HG03457 (cell line): ENCODE measurements around the gene MYOM3.

ENCODE experiments used
- ATAC-seq: cut with Tn5 transposase; IDR thresholded peaks from one replicate; pipeline ENCODE4 v1.9.1; 2021; ENCODE audit warnings: moderate number of reproducible peaks; ENCODE audit not compliant: unreplicated experiment

The MYOM3 gene

GRCh38 chr1:24097663-24098062 is 14.3 kb downstream of the MYOM3 start:
- no peak for ATAC-seq

GRCh38 chr1:24096739-24097103 is 15.2 kb downstream of the MYOM3 start:
- ATAC-seq = no peak

GRCh38 chr1:24096009-24096738 is 15.8 kb downstream of the MYOM3 start:
- no peak for ATAC-seq

- ATAC-seq = no peak
Measured at GRCh38 chr1:24095140-24095859, 16.6 kb downstream of the MYOM3 start.

GRCh38 chr1:24094554-24094953 is 17.4 kb downstream of the MYOM3 start:
- no peak for ATAC-seq

- no peak for ATAC-seq
Measured at GRCh38 chr1:24093732-24094131, 18.2 kb downstream of the MYOM3 start.

- ATAC-seq = no peak
Measured at GRCh38 chr1:24092979-24093378, 19.0 kb downstream of the MYOM3 start.

GRCh38 chr1:24091971-24092482 is 19.9 kb downstream of the MYOM3 start:
- ATAC-seq = no peak

- ATAC-seq = no peak
Measured at GRCh38 chr1:24090736-24091135, 21.2 kb downstream of the MYOM3 start.

- no peak for ATAC-seq
Measured at GRCh38 chr1:24089743-24090555, 22.0 kb downstream of the MYOM3 start.

- ATAC-seq = no peak
Measured at GRCh38 chr1:24089027-24089742, 22.8 kb downstream of the MYOM3 start.

GRCh38 chr1:24086466-24086865 is 25.5 kb downstream of the MYOM3 start:
- no peak for ATAC-seq

- no peak for ATAC-seq
Measured at GRCh38 chr1:24085546-24085945, 26.4 kb downstream of the MYOM3 start.

GRCh38 chr1:24085007-24085406 is 26.9 kb downstream of the MYOM3 start:
- no peak for ATAC-seq

- ATAC-seq = no peak
Measured at GRCh38 chr1:24084050-24084449, 27.9 kb downstream of the MYOM3 start.

- ATAC-seq = no peak
Measured at GRCh38 chr1:24082372-24082771, 29.6 kb downstream of the MYOM3 start.

- no peak for ATAC-seq
Measured at GRCh38 chr1:24081190-24081589, 30.7 kb downstream of the MYOM3 start.

- ATAC-seq = no peak
Measured at GRCh38 chr1:24080131-24080530, 31.8 kb downstream of the MYOM3 start.

GRCh38 chr1:24077278-24077978 is 34.5 kb downstream of the MYOM3 start:
- ATAC-seq = no peak

GRCh38 chr1:24075946-24076345 is 36.0 kb downstream of the MYOM3 start:
- ATAC-seq = no peak

- ATAC-seq = no peak
Measured at GRCh38 chr1:24075590-24075854, 36.4 kb downstream of the MYOM3 start.
